ENCODE measurements around the gene BEND6. TPM values are rescaled to one million over a fixed set of nuclear protein-coding genes. Genes with fewer than 3 reads are reported as not detected.
A peak's percentile ranks its signal among the peaks of the same experiment; 100 is the strongest.
"Not testable (repeated sequence)": the region's sequence is repeated elsewhere in the genome, so short reads cannot be mapped to it uniquely, and the experiment has no call there.

BEND6 gene
- total and polyA plus RNA-seq, 2 of the 8 experiments (the other 6 are each of a cell fraction or from before 2014, with no cell fraction given), result 0.71 to 2.1 TPM

GRCh38 chr6:57046332-57047256 is 91.7 kb downstream of the BEND6 start, which contains the start of gene KIAA1586:
KIAA1586 (plus strand) TSS chr6:57046693; CDS start chr6:57046756, 63 bp downstream.
- H2BK5ac ChIP-seq (ENCODE audit: low read depth, low read length); H2AK5ac ChIP-seq (ENCODE audit: low read depth, low read length); H3K14ac ChIP-seq (ENCODE audit: insufficient read length); H4K20me1 ChIP-seq (replicated peaks in 1 of 2; ENCODE audit: control insufficient read depth in 1 of 2, insufficient read depth in 2 of 2, low read length in 2 of 2); H3K23ac ChIP-seq (ENCODE audit: insufficient read length); H2BK120ac ChIP-seq (replicated peaks; ENCODE audit: low read depth, low read length); H2BK12ac ChIP-seq (ENCODE audit: low read depth, low read length); H3K23me2 ChIP-seq (ENCODE audit: low read depth, low read length); H3K79me1 ChIP-seq (ENCODE audit: low read depth, low read length); H3K27me3 ChIP-seq (replicated peaks in 1 of 4; ENCODE audit: control insufficient read depth in 3 of 4, extremely low read depth in 1 of 4, insufficient read depth in 3 of 4, low read length in 3 of 4); H2BK20ac ChIP-seq (ENCODE audit: low read length); H3K4ac ChIP-seq (replicated peaks; ENCODE audit: insufficient read length, low read depth, low read length); H3K27ac ChIP-seq (ENCODE audit: low read depth, low read length); H4K91ac ChIP-seq (replicated peaks; ENCODE audit: insufficient read length, low read length); H3K9me3 ChIP-seq (ENCODE audit: insufficient read depth in 2 of 2, low read depth in 1 of 2, low read length in 1 of 2); H4K5ac ChIP-seq (ENCODE audit: insufficient read length, low read depth, low read length); H3K4me1 ChIP-seq (replicated peaks in 1 of 4; ENCODE audit: control insufficient read depth in 3 of 4, insufficient read depth in 4 of 4, low read length in 3 of 4); H2BK15ac ChIP-seq (ENCODE audit: low read length): not testable (repeated sequence)
- Histone ChIP-seq H2AFZ (ENCODE audit: low read length) (0 out of 2 replicates have a peak within 1 kb of the TSS, but pooled peaks have one; percentile 69), H3K18ac (ENCODE audit: extremely low read depth, low read length) (peak within 1 kb of the TSS; percentile 64; the same call in 1 of the 2 replicates), H3K79me2 (ENCODE audit: control insufficient read depth in 1 of 2, insufficient read depth in 2 of 2, low read length in 2 of 2) (peaks cover 0 to 30% of the 10 kb centered on the region in 2 experiments; a peak in 3 of 4 replicates), H4K8ac (ENCODE audit: extremely low read depth, insufficient read depth, low read length) (peak within 1 kb of the TSS; percentile 93; the same call in 1 of the 2 replicates), H3K56ac (replicated peaks; ENCODE audit: insufficient read length, low read depth, low read length) (peak within 1 kb of the TSS; percentile 77), H3K36me3 (ENCODE audit: control insufficient read depth in 2 of 4, insufficient read depth in 4 of 4, low read length in 3 of 4) (peaks cover 0 to 30% (median 9%) of the 10 kb centered on the region in 4 experiments; a peak in 6 of 8 replicates), H3K4me2 (ENCODE audit: insufficient read depth in 1 of 2, low read depth in 2 of 2, low read length in 2 of 2) (peak within 1 kb of the TSS; percentile 14 to 55), H3K9ac (replicated peaks in 1 of 4; ENCODE audit: extremely low read depth in 1 of 4, low read depth in 3 of 4, low read length in 3 of 4) (peak within 1 kb of the TSS; percentile 43 to 69 (median 63)), H3K4me3 (ENCODE audit: extremely low read depth in 1 of 4, insufficient read depth in 2 of 4, low read depth in 3 of 4, low read length in 4 of 4) (peak within 1 kb of the TSS; percentile 45 to 83 (median 71))
- 3% methylated on average over 35 of the region's 78 CpGs; no CpG with 5 or more reads in 1 of the 2 experiments for WGBS, 2 experiments (ENCODE audit: extremely low coverage in 1 of 2, insufficient coverage in 1 of 2, insufficient read length in 1 of 2, insufficient replicate concordance in 2 of 2, low coverage in 1 of 2, low lambda C conversion rate in 2 of 2, missing lambda C conversion rate in 1 of 2)
- POLR2A ChIA-PET (ENCODE audit: partially characterized antibody), result interaction anchor here (1.0 to 1.9 kb wide), 2 partner anchors 9 to 91 kb away, joined by 4 to 5 read pairs; partner anchors contain the start of gene BEND6
- CTCF ChIA-PET (ENCODE audit: partially characterized antibody), result interaction anchor here (0.5 to 1.5 kb wide), 2 partner anchors 15 to 16 kb away, joined by 3 to 4 read pairs; no protein-coding TSS in a partner anchor
- DNase-seq (ENCODE audit: low read depth in 1 of 2, low spot score in 2 of 2) (peak in 1 of 2 experiments; percentile 86), FAIRE-seq (peak; percentile 78)
- TF ChIP-seq POLR2AphosphoS5 (IDR thresholded peaks at IDR 0.05; ENCODE audit: low read depth, low read length), result peak; percentile 55; the same call in 1 of the 2 replicates
- peak; percentile 38 for TF ChIP-seq TAF7 (optimal IDR thresholded peaks at IDR 0.05; ENCODE audit: borderline replicate concordance, low read depth, low read length)
- peak in 1 of 2 experiments; percentile 69; a peak in 2 of 3 replicates for TF ChIP-seq POLR2A (IDR thresholded peaks at IDR 0.05; ENCODE audit: control extremely low read depth in 1 of 2, low read depth in 2 of 2, low read length in 2 of 2)
- TF ChIP-seq BACH1 (IDR thresholded peaks at IDR 0.05; ENCODE audit: low read length), result peak; percentile 77
- TF ChIP-seq PHF8 (conservative IDR thresholded peaks at IDR 0.05; ENCODE audit: low read depth, low read length), result 0 out of 2 replicates have a peak, but pooled peaks have one; percentile 35
- peak; percentile 33; the same call in 1 of the 2 replicates for TF ChIP-seq YY1 (IDR thresholded peaks at IDR 0.05; ENCODE audit: low read depth, low read length)
- TF ChIP-seq MAX (IDR thresholded peaks at IDR 0.05), result peak; percentile 56
- TF ChIP-seq KDM1A (IDR thresholded peaks at IDR 0.05; ENCODE audit: borderline replicate concordance, low read length), result peak; percentile 87; the same call in 1 of the 2 replicates
- peak; percentile 86 for TF ChIP-seq TAF1 (IDR thresholded peaks at IDR 0.05; ENCODE audit: low read depth, low read length)
- peak; percentile 82 to 96; a peak in 2 of 4 replicates for TF ChIP-seq HDAC2 (IDR thresholded peaks at IDR 0.05; ENCODE audit: borderline replicate concordance in 1 of 2, low read depth in 2 of 2, low read length in 2 of 2)
